ENCODE measurements around the gene DCLK1.

DNA sequence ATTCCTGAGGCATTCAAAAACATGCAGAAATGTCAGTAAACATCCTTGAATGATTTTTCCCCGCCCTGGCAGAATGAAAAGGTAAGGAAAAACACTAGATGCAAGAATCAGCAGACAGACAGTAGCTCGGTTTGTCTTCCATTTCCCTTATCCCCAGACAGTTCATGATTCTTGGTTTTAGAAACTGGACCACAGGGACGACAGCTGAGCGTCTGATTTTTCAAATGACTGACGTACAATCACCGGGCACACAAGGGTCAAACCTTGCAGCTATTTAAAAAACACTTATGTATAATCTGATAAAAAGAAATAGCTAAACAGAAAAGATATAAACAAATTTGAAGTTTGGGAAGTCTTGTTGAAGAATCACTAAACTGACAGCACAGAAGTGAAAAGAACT is 47.1 kb downstream of the DCLK1 start:
- TF ChIP-seq, protein P1, sequence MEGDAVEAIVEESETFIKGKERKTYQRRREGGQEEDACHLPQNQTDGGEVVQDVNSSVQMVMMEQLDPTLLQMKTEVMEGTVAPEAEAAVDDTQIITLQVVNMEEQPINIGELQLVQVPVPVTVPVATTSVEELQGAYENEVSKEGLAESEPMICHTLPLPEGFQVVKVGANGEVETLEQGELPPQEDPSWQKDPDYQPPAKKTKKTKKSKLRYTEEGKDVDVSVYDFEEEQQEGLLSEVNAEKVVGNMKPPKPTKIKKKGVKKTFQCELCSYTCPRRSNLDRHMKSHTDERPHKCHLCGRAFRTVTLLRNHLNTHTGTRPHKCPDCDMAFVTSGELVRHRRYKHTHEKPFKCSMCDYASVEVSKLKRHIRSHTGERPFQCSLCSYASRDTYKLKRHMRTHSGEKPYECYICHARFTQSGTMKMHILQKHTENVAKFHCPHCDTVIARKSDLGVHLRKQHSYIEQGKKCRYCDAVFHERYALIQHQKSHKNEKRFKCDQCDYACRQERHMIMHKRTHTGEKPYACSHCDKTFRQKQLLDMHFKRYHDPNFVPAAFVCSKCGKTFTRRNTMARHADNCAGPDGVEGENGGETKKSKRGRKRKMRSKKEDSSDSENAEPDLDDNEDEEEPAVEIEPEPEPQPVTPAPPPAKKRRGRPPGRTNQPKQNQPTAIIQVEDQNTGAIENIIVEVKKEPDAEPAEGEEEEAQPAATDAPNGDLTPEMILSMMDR (IDR thresholded peaks at IDR 0.05; ENCODE audit: low read depth, low read length, missing input control), result no peak
- TF ChIP-seq EGR1 (IDR thresholded peaks at IDR 0.05; ENCODE audit: low read depth in 2 of 2) (no peak), HNF4A (conservative IDR thresholded peaks at IDR 0.05) (no peak)
- TF ChIP-seq, protein P2, sequence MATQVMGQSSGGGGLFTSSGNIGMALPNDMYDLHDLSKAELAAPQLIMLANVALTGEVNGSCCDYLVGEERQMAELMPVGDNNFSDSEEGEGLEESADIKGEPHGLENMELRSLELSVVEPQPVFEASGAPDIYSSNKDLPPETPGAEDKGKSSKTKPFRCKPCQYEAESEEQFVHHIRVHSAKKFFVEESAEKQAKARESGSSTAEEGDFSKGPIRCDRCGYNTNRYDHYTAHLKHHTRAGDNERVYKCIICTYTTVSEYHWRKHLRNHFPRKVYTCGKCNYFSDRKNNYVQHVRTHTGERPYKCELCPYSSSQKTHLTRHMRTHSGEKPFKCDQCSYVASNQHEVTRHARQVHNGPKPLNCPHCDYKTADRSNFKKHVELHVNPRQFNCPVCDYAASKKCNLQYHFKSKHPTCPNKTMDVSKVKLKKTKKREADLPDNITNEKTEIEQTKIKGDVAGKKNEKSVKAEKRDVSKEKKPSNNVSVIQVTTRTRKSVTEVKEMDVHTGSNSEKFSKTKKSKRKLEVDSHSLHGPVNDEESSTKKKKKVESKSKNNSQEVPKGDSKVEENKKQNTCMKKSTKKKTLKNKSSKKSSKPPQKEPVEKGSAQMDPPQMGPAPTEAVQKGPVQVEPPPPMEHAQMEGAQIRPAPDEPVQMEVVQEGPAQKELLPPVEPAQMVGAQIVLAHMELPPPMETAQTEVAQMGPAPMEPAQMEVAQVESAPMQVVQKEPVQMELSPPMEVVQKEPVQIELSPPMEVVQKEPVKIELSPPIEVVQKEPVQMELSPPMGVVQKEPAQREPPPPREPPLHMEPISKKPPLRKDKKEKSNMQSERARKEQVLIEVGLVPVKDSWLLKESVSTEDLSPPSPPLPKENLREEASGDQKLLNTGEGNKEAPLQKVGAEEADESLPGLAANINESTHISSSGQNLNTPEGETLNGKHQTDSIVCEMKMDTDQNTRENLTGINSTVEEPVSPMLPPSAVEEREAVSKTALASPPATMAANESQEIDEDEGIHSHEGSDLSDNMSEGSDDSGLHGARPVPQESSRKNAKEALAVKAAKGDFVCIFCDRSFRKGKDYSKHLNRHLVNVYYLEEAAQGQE (IDR thresholded peaks at IDR 0.05), result no peak
